H9 (cell line): ENCODE results near the gene ERC1. TPM values are rescaled to one million over a fixed set of nuclear protein-coding genes. Genes with fewer than 3 reads are reported as not detected.

ENCODE experiments used
- DNase-seq: peaks from one replicate; pipeline ENCODE4 v3.0.0-alpha.2; 2017
- H2AFZ ChIP-seq: one replicate; pipeline ENCODE4 v1.6.1; 2013; ENCODE audit warnings: mild to moderate bottlenecking, low read length, control low read depth, moderate library complexity
- H2AK5ac ChIP-seq: 2 replicates; pipeline ENCODE4 v1.6.1; 2013; ENCODE audit warnings: low read length, control low read depth, mixed read lengths; ENCODE audit not compliant: insufficient read length
- H2BK120ac ChIP-seq: one replicate; pipeline ENCODE4 v1.6.1; 2013; ENCODE audit warnings: low read depth, mild to moderate bottlenecking, low read length, control low read depth, inconsistent platforms; ENCODE audit not compliant: poor library complexity, severe bottlenecking
- H2BK12ac ChIP-seq: 2 replicates; pipeline ENCODE4 v1.6.1; 2013; ENCODE audit warnings: low read length, control low read depth, mixed read lengths, low read depth; ENCODE audit not compliant: insufficient read length
- H2BK15ac ChIP-seq: 2 replicates; pipeline ENCODE4 v1.6.1; 2013; ENCODE audit warnings: low read depth, low read length, control low read depth
- H2BK20ac ChIP-seq: one replicate; pipeline ENCODE4 v1.6.1; 2013; ENCODE audit warnings: low read depth, mild to moderate bottlenecking, low read length, control low read depth, inconsistent platforms; ENCODE audit not compliant: poor library complexity, severe bottlenecking
- H2BK5ac ChIP-seq: 2 replicates; pipeline ENCODE4 v1.6.1; 2013; ENCODE audit warnings: low read length, control low read depth, mixed read lengths; ENCODE audit not compliant: insufficient read length
- H3K14ac ChIP-seq: 2 replicates; pipeline ENCODE4 v1.6.1; 2013; ENCODE audit warnings: low read length, control low read depth; ENCODE audit not compliant: insufficient read depth
- H3K18ac ChIP-seq: 2 replicates; pipeline ENCODE4 v1.6.1; 2013; ENCODE audit warnings: low read depth, mild to moderate bottlenecking, mixed read lengths, low read length, control low read depth; ENCODE audit not compliant: insufficient read length
- H3K23ac ChIP-seq: 2 replicates; pipeline ENCODE4 v1.6.1; 2013; ENCODE audit warnings: low read length, control low read depth, mixed read lengths, low read depth; ENCODE audit not compliant: insufficient read length
- H3K23me2 ChIP-seq: 2 replicates; pipeline ENCODE4 v1.6.1; 2013; ENCODE audit warnings: low read depth, mild to moderate bottlenecking, mixed read lengths, low read length, control low read depth; ENCODE audit not compliant: insufficient read length, poor library complexity, severe bottlenecking
- H3K27ac ChIP-seq: 2 replicates; pipeline ENCODE4 v1.5.1; 2013; ENCODE audit warnings: low read length, control low read depth, mixed read lengths, low read depth; ENCODE audit not compliant: insufficient read length
- H3K27me3 ChIP-seq: 2 replicates; pipeline ENCODE4 v1.6.1; 2013; ENCODE audit warnings: low read length, control low read depth, inconsistent platforms; ENCODE audit not compliant: insufficient read depth
- H3K4ac ChIP-seq: 2 replicates; pipeline ENCODE4 v1.6.1; 2013; ENCODE audit warnings: low read depth, mild to moderate bottlenecking, control low read depth, inconsistent platforms, low read length, moderate library complexity
- H3K4me1 ChIP-seq: 2 replicates; pipeline ENCODE4 v1.6.1; 2013; ENCODE audit warnings: low read length, control low read depth, inconsistent platforms; ENCODE audit not compliant: insufficient read depth
- H3K4me2 ChIP-seq: 2 replicates; pipeline ENCODE4 v1.6.1; 2013; ENCODE audit warnings: low read length, control low read depth, mixed read lengths; ENCODE audit not compliant: insufficient read length, insufficient read depth
- H3K56ac ChIP-seq: 2 replicates; pipeline ENCODE4 v1.6.1; 2013; ENCODE audit warnings: low read depth, mild to moderate bottlenecking, mixed read lengths, low read length, control low read depth; ENCODE audit not compliant: insufficient read length
- H3K79me1 ChIP-seq: 2 replicates; pipeline ENCODE4 v1.6.1; 2013; ENCODE audit warnings: low read depth, mild to moderate bottlenecking, moderate library complexity, low read length, control low read depth, inconsistent platforms; ENCODE audit not compliant: insufficient read depth, poor library complexity, severe bottlenecking
- H3K79me2 ChIP-seq: 2 replicates; pipeline ENCODE4 v1.6.1; 2013; ENCODE audit warnings: low read length, control low read depth, inconsistent platforms; ENCODE audit not compliant: insufficient read depth
- H3K9ac ChIP-seq: 2 replicates; pipeline ENCODE4 v1.6.1; 2013; ENCODE audit warnings: low read length, control low read depth, mixed read lengths; ENCODE audit not compliant: insufficient read length; ENCODE audit errors: extremely low read depth
- H3K9me3 ChIP-seq: one replicate; pipeline ENCODE4 v1.6.1; 2013; ENCODE audit warnings: low read depth, low read length, inconsistent platforms; ENCODE audit not compliant: control insufficient read depth
- H3T11ph ChIP-seq: one replicate; pipeline ENCODE4 v1.6.1; 2013; ENCODE audit warnings: mild to moderate bottlenecking, low read length, control low read depth, inconsistent platforms
- H4K20me1 ChIP-seq: one replicate; pipeline ENCODE4 v1.6.1; 2013; ENCODE audit not compliant: control insufficient read depth, insufficient read length, insufficient read depth
- H4K5ac ChIP-seq: 2 replicates; pipeline ENCODE4 v1.6.1; 2013; ENCODE audit warnings: low read depth, mild to moderate bottlenecking, mixed read lengths, low read length, control low read depth; ENCODE audit not compliant: insufficient read length
- H4K8ac ChIP-seq: replicated peaks from 2 replicates; pipeline ENCODE4 v1.6.1; 2013; ENCODE audit warnings: low read length, control low read depth, mixed read lengths, low read depth; ENCODE audit not compliant: insufficient read length
- H4K91ac ChIP-seq: 2 replicates; pipeline ENCODE4 v1.6.1; 2013; ENCODE audit warnings: low read depth, mild to moderate bottlenecking, moderate library complexity, mixed read lengths, low read length, control low read depth; ENCODE audit not compliant: insufficient read length
- H3K27ac Mint-ChIP-seq, 3 experiments: 2 replicates in 2 of 3; 3 replicates in 1 of 3; pipeline ENCODE4 v1.8.0; 2020 to 2021; ENCODE audit warnings: mixed read lengths in 3 of 3, mild to moderate bottlenecking in 1 of 3, moderate library complexity in 1 of 3
- H3K27me3 Mint-ChIP-seq: 2 replicates; pipeline ENCODE4 v1.8.0; 2021; ENCODE audit warnings: low read depth, mild to moderate bottlenecking, moderate library complexity, mixed read lengths
- H3K36me3 Mint-ChIP-seq, 3 experiments: 2 replicates in 2 of 3; 3 replicates in 1 of 3; pipeline ENCODE4 v1.8.0; 2020 to 2021; ENCODE audit warnings: low read depth in 3 of 3, mixed read lengths in 3 of 3; ENCODE audit not compliant: insufficient read depth in 1 of 3
- H3K4me1 Mint-ChIP-seq, 2 experiments: 2 replicates each; pipeline ENCODE4 v1.8.0; 2020; ENCODE audit warnings: mixed read lengths in 2 of 2
- H3K4me3 Mint-ChIP-seq, 2 experiments: 2 replicates in 1 of 2; 3 replicates in 1 of 2; pipeline ENCODE4 v1.8.0; 2020 to 2021; ENCODE audit warnings: mild to moderate bottlenecking in 2 of 2, mixed read lengths in 2 of 2, moderate library complexity in 1 of 2
- H3K9me3 Mint-ChIP-seq, 2 experiments: 2 replicates in 1 of 2; 3 replicates in 1 of 2; pipeline ENCODE4 v1.8.0; 2020; ENCODE audit warnings: mild to moderate bottlenecking in 2 of 2, mixed read lengths in 2 of 2, moderate library complexity in 1 of 2
- CTCF ChIP-seq: fragments of 200-600 bp; sonication (generic); conservative IDR thresholded peaks from 3 replicates; pipeline ENCODE4 v1.8.0; 2021; ENCODE audit warnings: antibody characterized with exemption, mild to moderate bottlenecking
- WGBS: extraction: QIAGEN DNeasy Blood & Tissue Kit; methylation state at CpG from one replicate; pipeline ENCODE4 v1.1.7; 2013; ENCODE audit warnings: missing lambda C conversion rate, low lambda C conversion rate, mixed read lengths; ENCODE audit not compliant: insufficient read length; ENCODE audit errors: extremely low coverage; 5-methylcytosine and 5-hydroxymethylcytosine counted together
- total RNA-seq: library from RNA; stranded (reverse); gene quantifications from 2 replicates; pipeline ENCODE4 v1.2.1, GENCODE V29; 2021

Gene ERC1
- total RNA-seq, 1 experiment from 2014 or later, result 51.2 TPM

GRCh38 chr12:971991-972390, 19.0 kb upstream of the ERC1 start:
- H3K27me3 Mint-ChIP-seq, result no peaks in the 10 kb centered on the region; the same call in 1 of the 2 replicates
- no peak overlapping the region for H4K91ac ChIP-seq
- H2BK5ac ChIP-seq, result no peak overlapping the region
- DNase-seq, result no peak
- H2BK120ac ChIP-seq, result no peak overlapping the region
- no peak overlapping the region for H3T11ph ChIP-seq
- H2AFZ ChIP-seq, result no peak overlapping the region
- no peak overlapping the region for H3K23ac ChIP-seq
- no peaks in the 10 kb centered on the region; a peak in 1 of 7 replicates for H3K36me3 Mint-ChIP-seq
- peaks cover 0 to 3% of the 10 kb centered on the region in 2 experiments; a peak in 2 of 5 replicates for H3K9me3 Mint-ChIP-seq
- H4K5ac ChIP-seq, result no peak overlapping the region
- no peaks in the 10 kb centered on the region for H3K9me3 ChIP-seq
- no peak overlapping the region for H3K14ac ChIP-seq
- H3K23me2 ChIP-seq, result no peaks in the 10 kb centered on the region
- H3K4me1 Mint-ChIP-seq, result peaks cover 12 to 16% of the 10 kb centered on the region in 2 experiments; a peak in 3 of 4 replicates
- H3K4me1 ChIP-seq, result no peaks in the 10 kb centered on the region
- no peak overlapping the region for H3K9ac ChIP-seq
- no peak for TF ChIP-seq CTCF
- no peak overlapping the region for H2BK20ac ChIP-seq
- no peaks in the 10 kb centered on the region for H4K20me1 ChIP-seq
- no peak overlapping the region for H2AK5ac ChIP-seq
- no peak overlapping the region for H3K27ac Mint-ChIP-seq
- no peak overlapping the region for H3K27ac ChIP-seq
- H3K4me3 Mint-ChIP-seq, result no peak overlapping the region
- no peak overlapping the region for H3K56ac ChIP-seq
- H4K8ac ChIP-seq, result no peak overlapping the region
- no CpG with 5 or more reads among the region's 4 CpGs for WGBS
- H3K27me3 ChIP-seq, result no peaks in the 10 kb centered on the region
- H3K4me2 ChIP-seq, result no peak overlapping the region
- no peak overlapping the region for H3K4ac ChIP-seq
- no peak overlapping the region for H2BK12ac ChIP-seq
- H3K18ac ChIP-seq, result no peak overlapping the region
- H3K79me2 ChIP-seq, result no peaks in the 10 kb centered on the region
- no peaks in the 10 kb centered on the region for H3K79me1 ChIP-seq
- no peak overlapping the region for H2BK15ac ChIP-seq
